ENCODE results near the gene TSHZ1.

Gene TSHZ1

DNA sequence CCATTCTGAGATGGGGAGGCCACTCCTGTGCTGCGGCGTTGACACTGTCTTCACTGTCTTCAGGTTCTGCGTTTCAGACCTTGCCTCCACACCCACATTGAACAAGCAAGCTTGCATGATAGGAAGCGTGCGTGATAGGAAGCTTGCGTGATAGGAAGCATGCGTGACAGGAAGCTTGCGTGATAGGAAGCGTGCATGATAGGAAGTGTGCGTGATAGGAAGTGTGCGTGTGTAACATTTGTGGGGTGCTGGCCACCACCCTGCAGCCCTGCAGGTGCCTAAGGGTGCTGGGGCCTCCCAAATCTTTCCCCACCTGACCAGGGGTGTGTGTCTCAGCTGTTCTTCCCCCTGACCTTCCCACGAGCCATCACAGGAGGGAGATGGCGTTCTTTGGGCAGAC lies 25.3 kb downstream of the TSHZ1 start:
- Histone ChIP-seq H3K36me3 (ENCODE audit: control insufficient read depth in 4 of 4, insufficient read depth in 4 of 4, low read length in 3 of 4) (peaks cover 0 to 8% (median 3%) of the 10 kb centered on the region in 4 experiments), H3K4me3 (ENCODE audit: control insufficient read depth in 1 of 7, extremely low read depth in 1 of 7, insufficient read depth in 4 of 7, low read depth in 2 of 7, low read length in 6 of 7) (no peak overlapping the region), H3K4me1 (ENCODE audit: control extremely low read depth in 1 of 4, control insufficient read depth in 4 of 4, insufficient read depth in 4 of 4, low read length in 3 of 4) (peaks cover 0 to 2% (median 0%) of the 10 kb centered on the region in 4 experiments), H3K27ac (ENCODE audit: insufficient read depth in 1 of 2, low read depth in 1 of 2, low read length in 2 of 2, poor library complexity in 1 of 2, severe bottlenecking in 2 of 2) (no peak overlapping the region), H3K9me3 (ENCODE audit: control extremely low read depth in 1 of 5, control insufficient read depth in 4 of 5, insufficient read depth in 2 of 5, low read depth in 1 of 5, low read length in 4 of 5) (no peaks in the 10 kb centered on the region), H3K27me3 (replicated peaks in 2 of 5; ENCODE audit: control insufficient read depth in 4 of 5, insufficient read depth in 5 of 5, low read length in 4 of 5) (no peaks in the 10 kb centered on the region)
- WGBS (ENCODE audit: insufficient coverage): 98% methylated on average over 8 of the region's 13 CpGs
- DNase-seq: no peak
- ChIA-PET CTCF (interaction anchor here (1.0 to 1.9 kb wide), 5 partner anchors 8 to 26 kb away, joined by 3 to 5 read pairs (median 4); partner anchors contain the start of gene TSHZ1), POLR2A (no interaction called here)

DNA sequence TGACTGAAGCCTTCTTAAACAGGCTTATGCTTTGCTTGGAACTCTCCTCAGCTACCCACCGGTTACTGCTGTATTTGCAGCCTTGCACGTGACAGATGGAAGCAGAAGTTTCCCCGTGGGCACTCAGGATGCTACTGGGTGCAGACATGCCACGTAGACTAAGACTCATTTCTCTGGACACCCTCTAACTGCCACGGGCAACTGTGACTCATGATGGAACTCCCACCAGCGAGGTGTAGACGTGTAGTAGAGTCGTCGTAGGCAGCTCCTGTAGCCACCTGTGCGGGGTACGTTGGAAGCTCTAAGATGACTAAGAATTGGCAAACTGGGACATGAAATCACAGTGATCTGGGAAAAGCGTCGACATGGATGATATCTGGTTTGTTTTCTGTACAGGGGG lies 27.5 kb downstream of the TSHZ1 start:
- H3K4me1 ChIP-seq (ENCODE audit: control extremely low read depth in 1 of 4, control insufficient read depth in 4 of 4, insufficient read depth in 4 of 4, low read length in 3 of 4): peaks cover 0 to 2% (median 0%) of the 10 kb centered on the region in 4 experiments
- WGBS (ENCODE audit: insufficient coverage): 95% methylated on average over 13 of the region's 13 CpGs
- H3K9me3 ChIP-seq (ENCODE audit: control extremely low read depth in 1 of 5, control insufficient read depth in 4 of 5, insufficient read depth in 2 of 5, low read depth in 1 of 5, low read length in 4 of 5): no peaks in the 10 kb centered on the region
- no peak overlapping the region for H3K27ac ChIP-seq (ENCODE audit: insufficient read depth in 1 of 2, low read depth in 1 of 2, low read length in 2 of 2, poor library complexity in 1 of 2, severe bottlenecking in 2 of 2)
- H3K4me3 ChIP-seq (ENCODE audit: control insufficient read depth in 1 of 7, extremely low read depth in 1 of 7, insufficient read depth in 4 of 7, low read depth in 2 of 7, low read length in 6 of 7): no peak overlapping the region
- ChIA-PET POLR2A (interaction anchor here (0.5 kb wide), 1 partner anchor 779 kb away, joined by 6 read pairs; no protein-coding TSS in a partner anchor), CTCF (interaction anchor here (1.1 to 1.2 kb wide), 2 partner anchors 27 to 585 kb away, joined by 3 read pairs; no protein-coding TSS in a partner anchor)
- DNase-seq: no peak
- H3K36me3 ChIP-seq (ENCODE audit: control insufficient read depth in 4 of 4, insufficient read depth in 4 of 4, low read length in 3 of 4): peaks cover 0 to 8% (median 3%) of the 10 kb centered on the region in 4 experiments
- H3K27me3 ChIP-seq (replicated peaks in 2 of 5; ENCODE audit: control insufficient read depth in 4 of 5, insufficient read depth in 5 of 5, low read length in 4 of 5): no peaks in the 10 kb centered on the region

DNA sequence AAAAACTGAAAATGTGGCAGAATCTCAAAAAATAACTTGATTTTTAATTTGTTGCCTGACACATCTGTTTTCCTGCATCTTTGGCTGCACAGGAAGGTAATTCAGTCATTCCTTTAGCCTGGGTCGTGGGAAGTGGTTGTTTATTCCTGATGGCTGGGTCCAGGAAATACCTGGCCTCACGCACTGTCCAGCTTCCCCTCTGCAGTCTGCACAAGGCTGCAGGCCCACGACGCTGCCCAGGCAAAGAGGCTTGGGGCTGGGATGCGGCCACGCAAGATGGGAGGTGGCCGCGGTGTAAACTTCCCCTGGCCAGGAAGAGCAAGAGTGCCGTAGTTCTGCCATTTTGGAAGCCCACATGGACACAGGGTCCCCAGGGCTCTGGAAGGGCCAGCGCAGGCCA lies 28.2 kb downstream of the TSHZ1 start:
- no peak overlapping the region for H3K27ac ChIP-seq (ENCODE audit: insufficient read depth in 1 of 2, low read depth in 1 of 2, low read length in 2 of 2, poor library complexity in 1 of 2, severe bottlenecking in 2 of 2)
- no peaks in the 10 kb centered on the region for H3K9me3 ChIP-seq (ENCODE audit: control extremely low read depth in 1 of 5, control insufficient read depth in 4 of 5, insufficient read depth in 2 of 5, low read depth in 1 of 5, low read length in 4 of 5)
- POLR2A ChIA-PET: no interaction called here
- DNase-seq: no peak
- H3K27me3 ChIP-seq (replicated peaks in 2 of 5; ENCODE audit: control insufficient read depth in 4 of 5, insufficient read depth in 5 of 5, low read length in 4 of 5): no peaks in the 10 kb centered on the region
- H3K4me1 ChIP-seq (ENCODE audit: control extremely low read depth in 1 of 4, control insufficient read depth in 4 of 4, insufficient read depth in 4 of 4, low read length in 3 of 4): peaks cover 0 to 2% (median 0%) of the 10 kb centered on the region in 4 experiments
- H3K36me3 ChIP-seq (ENCODE audit: control insufficient read depth in 4 of 4, insufficient read depth in 4 of 4, low read length in 3 of 4): peaks cover 0 to 8% (median 3%) of the 10 kb centered on the region in 4 experiments
- WGBS (ENCODE audit: insufficient coverage): 96% methylated on average over 10 of the region's 10 CpGs
- no peak overlapping the region for H3K4me3 ChIP-seq (ENCODE audit: control insufficient read depth in 1 of 7, extremely low read depth in 1 of 7, insufficient read depth in 4 of 7, low read depth in 2 of 7, low read length in 6 of 7)
- CTCF ChIA-PET: no interaction called here

DNA sequence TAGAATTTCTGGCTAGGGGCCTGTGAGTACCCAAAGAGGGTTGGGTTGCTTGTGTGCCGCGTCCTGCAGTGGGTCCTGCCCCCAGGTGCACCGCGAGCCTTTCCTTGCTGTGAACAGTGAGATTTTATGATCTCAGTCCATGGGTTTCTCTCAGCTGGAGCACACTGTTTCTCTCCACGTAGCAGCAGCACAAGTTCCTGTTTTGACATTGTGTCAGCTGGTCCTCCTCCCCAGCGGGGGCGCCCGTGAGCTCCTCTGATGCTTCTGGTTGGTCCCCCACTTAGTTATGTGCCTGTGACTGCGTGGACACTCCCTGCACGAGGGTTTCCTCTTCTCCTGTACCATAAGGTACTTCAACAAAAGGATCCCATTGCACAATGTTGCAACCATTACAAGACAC lies 29.8 kb downstream of the TSHZ1 start:
- Histone ChIP-seq H3K4me3 (ENCODE audit: control insufficient read depth in 1 of 7, extremely low read depth in 1 of 7, insufficient read depth in 4 of 7, low read depth in 2 of 7, low read length in 6 of 7) (no peak overlapping the region), H3K27ac (ENCODE audit: insufficient read depth in 1 of 2, low read depth in 1 of 2, low read length in 2 of 2, poor library complexity in 1 of 2, severe bottlenecking in 2 of 2) (no peak overlapping the region), H3K4me1 (ENCODE audit: control extremely low read depth in 1 of 4, control insufficient read depth in 4 of 4, insufficient read depth in 4 of 4, low read length in 3 of 4) (peaks cover 0 to 2% (median 0%) of the 10 kb centered on the region in 4 experiments), H3K36me3 (ENCODE audit: control insufficient read depth in 4 of 4, insufficient read depth in 4 of 4, low read length in 3 of 4) (peaks cover 0 to 8% (median 3%) of the 10 kb centered on the region in 4 experiments), H3K27me3 (replicated peaks in 2 of 5; ENCODE audit: control insufficient read depth in 4 of 5, insufficient read depth in 5 of 5, low read length in 4 of 5) (no peaks in the 10 kb centered on the region), H3K9me3 (ENCODE audit: control extremely low read depth in 1 of 5, control insufficient read depth in 4 of 5, insufficient read depth in 2 of 5, low read depth in 1 of 5, low read length in 4 of 5) (no peaks in the 10 kb centered on the region)
- WGBS (ENCODE audit: insufficient coverage): 89% methylated on average over 4 of the region's 10 CpGs
- POLR2A ChIA-PET: no interaction called here
- peak in 2 of 3 donors; percentile 36 to 38 for DNase-seq
- CTCF ChIA-PET: interaction anchor here (1.2 to 1.3 kb wide), 2 partner anchors 9 to 19 kb away, joined by 3 read pairs; no protein-coding TSS in a partner anchor

DNA sequence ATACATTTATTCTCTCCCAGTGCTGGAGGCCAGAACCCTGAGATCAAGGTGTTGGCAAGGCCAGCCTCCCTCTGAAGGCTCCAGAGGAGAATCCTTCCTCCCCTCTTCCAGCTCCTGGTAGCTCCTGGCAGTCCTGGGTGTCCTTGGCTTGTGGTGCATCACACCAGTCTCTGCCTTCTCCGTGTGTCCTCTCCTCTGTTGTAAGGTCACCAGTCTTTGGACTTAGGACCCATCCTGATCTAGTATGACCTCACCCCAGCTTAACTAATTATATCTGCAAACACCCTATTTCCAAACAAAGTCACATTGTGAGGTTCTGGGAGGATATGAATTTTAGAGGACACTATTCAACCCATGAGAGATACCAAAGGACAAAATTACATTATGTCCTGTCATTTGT lies 31.1 kb downstream of the TSHZ1 start:
- CTCF ChIA-PET: interaction anchor here (1.2 to 1.3 kb wide), 2 partner anchors 11 to 20 kb away, joined by 3 read pairs; no protein-coding TSS in a partner anchor
- no peak overlapping the region for H3K4me3 ChIP-seq (ENCODE audit: control insufficient read depth in 1 of 7, extremely low read depth in 1 of 7, insufficient read depth in 4 of 7, low read depth in 2 of 7, low read length in 6 of 7)
- H3K9me3 ChIP-seq (ENCODE audit: control extremely low read depth in 1 of 5, control insufficient read depth in 4 of 5, insufficient read depth in 2 of 5, low read depth in 1 of 5, low read length in 4 of 5): no peaks in the 10 kb centered on the region
- POLR2A ChIA-PET: no interaction called here
- H3K27ac ChIP-seq (ENCODE audit: insufficient read depth in 1 of 2, low read depth in 1 of 2, low read length in 2 of 2, poor library complexity in 1 of 2, severe bottlenecking in 2 of 2): no peak overlapping the region
- DNase-seq: no peak
- peaks cover 0 to 3% (median 0%) of the 10 kb centered on the region in 4 experiments for H3K36me3 ChIP-seq (ENCODE audit: control insufficient read depth in 4 of 4, insufficient read depth in 4 of 4, low read length in 3 of 4)
- WGBS (ENCODE audit: insufficient coverage): 100% methylated on average over 1 of the region's 1 CpG
- no peaks in the 10 kb centered on the region for H3K27me3 ChIP-seq (replicated peaks in 2 of 5; ENCODE audit: control insufficient read depth in 4 of 5, insufficient read depth in 5 of 5, low read length in 4 of 5)
- peaks cover 0 to 6% (median 6%) of the 10 kb centered on the region in 4 experiments for H3K4me1 ChIP-seq (ENCODE audit: control extremely low read depth in 1 of 4, control insufficient read depth in 4 of 4, insufficient read depth in 4 of 4, low read length in 3 of 4)

DNA sequence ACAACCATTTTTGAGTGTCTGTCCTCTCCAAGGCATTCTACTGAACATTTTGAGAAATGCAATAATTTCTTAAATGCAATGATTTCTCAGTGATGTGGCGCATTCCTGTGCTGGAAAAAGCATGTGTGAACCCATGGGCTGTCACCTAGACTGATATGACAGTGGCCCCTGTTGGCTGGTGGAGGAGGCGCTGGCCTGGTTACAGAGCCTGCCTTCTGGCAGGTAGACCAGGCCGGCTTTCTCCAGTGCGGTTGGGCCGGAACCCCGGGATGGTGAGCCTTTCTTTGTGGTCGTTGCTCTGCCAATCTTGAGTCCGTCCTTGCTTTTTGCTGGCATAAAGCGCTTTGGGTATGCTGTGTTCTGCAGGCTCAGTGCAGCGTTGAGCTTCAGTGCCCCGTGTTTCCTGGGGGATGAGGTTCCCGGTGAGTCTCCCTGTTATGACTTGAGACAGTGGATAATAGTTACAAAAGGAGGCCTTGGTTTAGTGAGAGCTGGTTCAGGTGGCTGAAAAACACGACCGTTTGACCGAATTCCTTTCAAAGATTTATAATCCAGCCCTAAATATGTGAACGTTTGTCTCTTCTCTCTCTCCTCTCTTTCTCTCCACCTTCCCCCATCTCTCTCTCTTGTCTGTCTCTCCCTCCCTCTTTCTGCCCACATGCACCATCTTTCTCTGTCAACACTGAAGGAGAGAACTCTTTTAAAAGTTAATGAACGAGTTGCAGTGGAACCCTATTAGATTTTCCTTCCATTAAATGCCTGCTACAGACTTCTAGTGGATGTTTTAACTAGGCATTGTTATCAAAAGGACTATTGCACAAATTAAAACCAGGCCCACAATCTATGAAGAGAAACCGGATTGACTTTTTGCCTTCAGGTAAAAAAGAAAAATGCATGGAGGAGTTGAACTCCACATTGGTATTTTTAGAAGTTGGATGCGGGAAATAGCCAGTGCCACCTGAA lies 34.0 kb downstream of the TSHZ1 start:
- peak in 2 of 3 donors; percentile 40 for DNase-seq
- CTCF ChIA-PET: interaction anchor here (0.9 to 2.5 kb wide), 6 partner anchors 9 to 31 kb away, joined by 3 to 7 read pairs (median 3); no protein-coding TSS in a partner anchor
- 98% methylated on average over 18 of the region's 19 CpGs for WGBS (ENCODE audit: insufficient coverage)
- H3K36me3 ChIP-seq (ENCODE audit: control insufficient read depth in 4 of 4, insufficient read depth in 4 of 4, low read length in 3 of 4): peaks cover 0 to 3% (median 0%) of the 10 kb centered on the region in 4 experiments
- H3K4me1 ChIP-seq (ENCODE audit: control extremely low read depth in 1 of 4, control insufficient read depth in 4 of 4, insufficient read depth in 4 of 4, low read length in 3 of 4): peaks cover 7 to 31% (median 27%) of the 10 kb centered on the region in 4 experiments
- POLR2A ChIA-PET: interaction anchor here (0.6 kb wide), 2 partner anchors 32 to 116 kb away, joined by 3 to 6 read pairs; no protein-coding TSS in a partner anchor
- H3K9me3 ChIP-seq (ENCODE audit: control extremely low read depth in 1 of 5, control insufficient read depth in 4 of 5, insufficient read depth in 2 of 5, low read depth in 1 of 5, low read length in 4 of 5): peaks cover 0 to 3% (median 0%) of the 10 kb centered on the region in 5 experiments
- H3K27ac ChIP-seq (ENCODE audit: insufficient read depth in 1 of 2, low read depth in 1 of 2, low read length in 2 of 2, poor library complexity in 1 of 2, severe bottlenecking in 2 of 2): no peak overlapping the region
- H3K27me3 ChIP-seq (replicated peaks in 2 of 5; ENCODE audit: control insufficient read depth in 4 of 5, insufficient read depth in 5 of 5, low read length in 4 of 5): no peaks in the 10 kb centered on the region
- H3K4me3 ChIP-seq (ENCODE audit: control insufficient read depth in 1 of 7, extremely low read depth in 1 of 7, insufficient read depth in 4 of 7, low read depth in 2 of 7, low read length in 6 of 7): no peak overlapping the region

Data from common myeloid progenitor, CD34-positive (primary cell).